GM12864 (cell line): ENCODE data around the gene C9orf153.

Source experiments
- DNase-seq: peaks from one replicate; pipeline ENCODE4 v3.0.0-alpha.2; 2011; ENCODE audit warnings: low read depth
- H3K4me3 ChIP-seq: 2 replicates; pipeline ENCODE4 v1.5.1; 2011; ENCODE audit warnings: mild to moderate bottlenecking, low read depth, low read length, control low read depth
- CTCF ChIP-seq: IDR thresholded peaks from 2 replicates; pipeline ENCODE4 v1.5.1; 2011; ENCODE audit warnings: low read depth, mild to moderate bottlenecking, moderate library complexity, low read length, control low read depth, inconsistent platforms; ENCODE audit errors: missing control alignments

The C9orf153 gene

GRCh38 chr9:86248746-86249145 is 10.7 kb downstream of the C9orf153 start:
- no peak for DNase-seq
- TF ChIP-seq CTCF = no peak
- no peak overlapping the region for H3K4me3 ChIP-seq

GRCh38 chr9:86246752-86247161 is 12.7 kb downstream of the C9orf153 start:
- peak; percentile 32 for TF ChIP-seq CTCF
- peak; percentile 10 for DNase-seq
- H3K4me3 ChIP-seq = no peak overlapping the region

GRCh38 chr9:86242071-86242470 is 17.4 kb downstream of the C9orf153 start:
- TF ChIP-seq CTCF = no peak
- no peak for DNase-seq

GRCh38 chr9:86241216-86241615 is 18.2 kb downstream of the C9orf153 start:
- TF ChIP-seq CTCF = no peak
- no peak for DNase-seq

More at GRCh38 chr9:86242071-86242470, 17.4 kb downstream of the C9orf153 start:
- no peak overlapping the region for H3K4me3 ChIP-seq

GRCh38 chr9:86238861-86239770 is 20.3 kb downstream of the C9orf153 start:
- DNase-seq = no peak
- TF ChIP-seq CTCF = no peak
- H3K4me3 ChIP-seq = no peak overlapping the region

More at GRCh38 chr9:86241216-86241615, 18.2 kb downstream of the C9orf153 start:
- no peak overlapping the region for H3K4me3 ChIP-seq

GRCh38 chr9:86230858-86231257 is 28.6 kb downstream of the C9orf153 start:
- no peak for TF ChIP-seq CTCF
- no peak for DNase-seq
- no peak overlapping the region for H3K4me3 ChIP-seq
